ENCODE data around the gene PPP1R14B. TPM values are rescaled to one million over a fixed set of nuclear protein-coding genes. Genes with fewer than 3 reads are reported as not detected.

The PPP1R14B gene
- total and polyA plus RNA-seq, 2 of the 13 experiments (the other 11 are each of a cell fraction or from before 2014, with no cell fraction given), result 110 to 148 TPM

GRCh38 chr11:64268025-64268892 lies 21.5 kb upstream of the PPP1R14B start:
- Histone ChIP-seq H3K27me3 (ENCODE audit: control insufficient read depth in 1 of 2, insufficient read depth in 2 of 2, low read length in 2 of 2) (no peaks in the 10 kb centered on the region), H3K27ac (ENCODE audit: extremely low read length, insufficient read depth, low read length) (peak overlapping the region; percentile 78), H3K79me2 (ENCODE audit: insufficient read depth, low read length) (peaks cover 14% of the 10 kb centered on the region), H2AFZ (ENCODE audit: low read length) (no peak overlapping the region), H4K20me1 (ENCODE audit: insufficient read depth, low read length) (no peaks in the 10 kb centered on the region), H3K4me3 (replicated peaks in 1 of 3; ENCODE audit: insufficient read depth in 1 of 3, low read depth in 2 of 3, low read length in 3 of 3) (peak overlapping the region; percentile 71 to 89 (median 86)), H3K36me3 (replicated peaks in 1 of 2; ENCODE audit: control insufficient read depth in 1 of 2, insufficient read depth in 2 of 2, low read length in 2 of 2) (peaks cover under 1 to 4% of the 10 kb centered on the region in 2 experiments; a peak in 2 of 5 replicates), H3K9me3 (ENCODE audit: low read length) (no peaks in the 10 kb centered on the region), H3K4me2 (ENCODE audit: low read depth, low read length) (peak overlapping the region; percentile 95), H3K4me1 (ENCODE audit: insufficient read depth, low read length) (peaks cover 31% of the 10 kb centered on the region), H3K9ac (ENCODE audit: insufficient read depth, low read depth, low read length) (peak overlapping the region; percentile 75)
- DNase-seq (ENCODE audit: low spot score), result no peak
- no peak for ATAC-seq
- ChIA-PET CTCF (ENCODE audit: low intra/inter-chr PET ratio, low total read pairs) (no interaction called here), POLR2A (interaction anchor here (0.7 to 5.9 kb wide), 16 partner anchors 8 to 103 kb away, joined by 3 to 113 read pairs (median 6); partner anchors contain the start of genes BAD, ESRRA, FERMT3 and FKBP2)
- WGBS (ENCODE audit: low lambda C conversion rate), result 26% methylated on average over 10 of the region's 23 CpGs
- FAIRE-seq, result no peak
- BruUV-seq (replicated peaks), result no TSS peak
- in situ Hi-C loops (cut with HindIII; ENCODE audit: extremely low pct_ligation_motif_present, low pct_unique_long_range_greater_than_20kb), result no loop called here
- intact Hi-C loops (cut with micrococcal nuclease; ENCODE audit: unreplicated experiment), result loop anchor here (2.0 kb wide), 1 partner anchor 17 kb away; the partner anchor contains the start of gene PLCB3
- TF ChIP-seq NR2F1 (CRISPR knock-in tag; IDR thresholded peaks at IDR 0.05), result no peak
- TF ChIP-seq ZNF737 (CRISPR knock-in tag; IDR thresholded peaks at IDR 0.05; ENCODE audit: borderline replicate concordance), result 0 out of 2 replicates have a peak, but pooled peaks have one; percentile 13
- no peak for TF ChIP-seq RBM39 (IDR thresholded peaks at IDR 0.05; ENCODE audit: low read depth, low read length, poor library complexity, severe bottlenecking)
- TF ChIP-seq IKZF1 (IDR thresholded peaks at IDR 0.05), result no peak
- no peak for TF ChIP-seq CBX1 (IDR thresholded peaks at IDR 0.05; ENCODE audit: low read depth)
- peak; percentile 13 for TF ChIP-seq RBM22 (optimal IDR thresholded peaks at IDR 0.05; ENCODE audit: low read length)
- no peak for TF ChIP-seq ZNF597 (CRISPR knock-in tag; IDR thresholded peaks at IDR 0.05)
- no peak for TF ChIP-seq ZNF552 (CRISPR knock-in tag; IDR thresholded peaks at IDR 0.05; ENCODE audit: borderline replicate concordance)
- no peak for TF ChIP-seq RFXANK (CRISPR knock-in tag; IDR thresholded peaks at IDR 0.05)
- TF ChIP-seq AGO2 (optimal IDR thresholded peaks at IDR 0.05; ENCODE audit: low read depth, low read length), result peak; percentile 26
- no peak for TF ChIP-seq RELA (CRISPR knock-in tag; IDR thresholded peaks at IDR 0.05)
- TF ChIP-seq EED (CRISPR knock-in tag; IDR thresholded peaks at IDR 0.05), result no peak; the same call in 1 of the 2 replicates
- 0 out of 2 replicates have a peak, but pooled peaks have one; percentile 9 for TF ChIP-seq PCBP1 (IDR thresholded peaks at IDR 0.05; ENCODE audit: borderline replicate concordance, low read depth, low read length)
- no peak for TF ChIP-seq REXO4 (CRISPR knock-in tag; IDR thresholded peaks at IDR 0.05; ENCODE audit: borderline replicate concordance)
- TF ChIP-seq ZNF513 (CRISPR knock-in tag; conservative IDR thresholded peaks at IDR 0.05), result no peak
- no peak for TF ChIP-seq ZNF264 (CRISPR knock-in tag; IDR thresholded peaks at IDR 0.05)
- peak; percentile 94 for TF ChIP-seq ZNF629 (CRISPR knock-in tag; conservative IDR thresholded peaks at IDR 0.05)
- no peak for TF ChIP-seq ATF3 (CRISPR knock-in tag; IDR thresholded peaks at IDR 0.05)
- no peak for TF ChIP-seq ZNF879 (CRISPR knock-in tag; IDR thresholded peaks at IDR 0.05)
- TF ChIP-seq ZNF496 (CRISPR knock-in tag; IDR thresholded peaks at IDR 0.05; ENCODE audit: insufficient replicate concordance), result no peak
- TF ChIP-seq KLF12 (CRISPR knock-in tag; IDR thresholded peaks at IDR 0.05; ENCODE audit: borderline replicate concordance), result peak; percentile 47

Measured in HepG2 (cell line).